ENCODE measurements around the gene SNAPIN.

Gene SNAPIN

DNA sequence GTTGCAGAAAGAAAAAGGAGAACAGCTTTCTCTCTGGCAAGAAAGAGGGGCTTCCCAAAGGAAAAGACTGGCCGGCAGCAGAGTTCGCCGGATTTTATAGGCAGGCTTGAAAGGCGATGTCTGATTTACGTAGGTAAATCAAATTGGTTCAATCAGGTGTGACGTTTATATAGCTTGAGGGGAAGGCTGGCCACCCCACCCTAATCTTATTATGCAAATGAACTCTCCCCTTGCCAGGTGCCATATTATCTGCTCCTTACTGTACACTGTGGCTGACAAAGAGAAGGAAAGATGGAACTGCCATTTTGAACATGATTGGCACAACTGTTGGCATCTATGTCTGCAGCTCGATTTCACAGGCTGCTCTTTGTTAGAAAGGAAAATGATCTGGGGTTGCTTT, 52.5 kb downstream of the SNAPIN start:
- H3K36me3 Mint-ChIP-seq (ENCODE audit: low read depth), result no peaks in the 10 kb centered on the region
- no peak for DNase-seq (ENCODE audit: low spot score)
- H3K4me3 Mint-ChIP-seq, result no peak overlapping the region
- peaks cover 7% of the 10 kb centered on the region for H3K27me3 Mint-ChIP-seq (ENCODE audit: low read depth)
- H3K4me1 Mint-ChIP-seq (ENCODE audit: low read depth), result no peaks in the 10 kb centered on the region
- H3K9me3 Mint-ChIP-seq, result no peaks in the 10 kb centered on the region
- H3K27ac Mint-ChIP-seq, result no peak overlapping the region

Data from T-helper 2 cell treated with Interferon-gamma antibody and Interleukin-4, amounts not matched to agents 5 μg/mL and 100 μg/mL, for 36 hours (primary cell).